Lung (tissue), 12 donors: ENCODE results near the gene LRRC57. TPM values are rescaled to one million over a fixed set of nuclear protein-coding genes. Genes with fewer than 3 reads are reported as not detected.

ENCODE experiments used
- ATAC-seq: fragments of 200-7000 bp; cut with Tn5 transposase; one replicate; pipeline ENCODE4 v1.9.1; 2020; ENCODE audit warnings: moderate number of reproducible peaks; ENCODE audit not compliant: insufficient read depth, low FRiP score
- DNase-seq, 3 donors: peaks; one replicate each; pipeline ENCODE4 v3.0.0-alpha.2; 2013 to 2017
- H3K27ac ChIP-seq, 2 donors: one replicate each; pipeline ENCODE4 v1.5.1; 2013; ENCODE audit warnings: mild to moderate bottlenecking in 2 of 2, moderate library complexity in 2 of 2, control low read depth in 1 of 2, inconsistent platforms in 1 of 2, low read depth in 1 of 2, low read length in 1 of 2
- H3K27me3 ChIP-seq, 3 donors: one replicate each; pipeline ENCODE4 v1.5.1; 2013; ENCODE audit warnings: low read length in 2 of 3; ENCODE audit not compliant: control insufficient read depth in 3 of 3, insufficient read depth in 3 of 3
- H3K36me3 ChIP-seq, 4 donors: one replicate each; pipeline ENCODE4 v1.5.1; 2013; ENCODE audit warnings: low read length in 4 of 4, mild to moderate bottlenecking in 1 of 4, moderate library complexity in 1 of 4; ENCODE audit not compliant: control insufficient read depth in 4 of 4, insufficient read depth in 4 of 4
- H3K4me1 ChIP-seq, 5 donors: one replicate each; pipeline ENCODE4 v1.5.1; 2013; ENCODE audit warnings: low read length in 5 of 5, mild to moderate bottlenecking in 2 of 5, moderate library complexity in 1 of 5; ENCODE audit not compliant: control insufficient read depth in 5 of 5, insufficient read depth in 5 of 5
- H3K4me3 ChIP-seq: one replicate; pipeline ENCODE4 v1.5.1; 2013; ENCODE audit warnings: mild to moderate bottlenecking, control low read depth, moderate library complexity
- H3K9ac ChIP-seq, 2 donors: one replicate each; pipeline ENCODE4 v1.5.1; 2013; ENCODE audit warnings: low read length in 2 of 2, control low read depth in 1 of 2; ENCODE audit not compliant: insufficient read depth in 1 of 2
- H3K9me3 ChIP-seq, 4 donors: one replicate each; pipeline ENCODE4 v1.5.1; 2013; ENCODE audit warnings: low read length in 3 of 4, mild to moderate bottlenecking in 1 of 4, moderate library complexity in 1 of 4; ENCODE audit not compliant: control insufficient read depth in 4 of 4, insufficient read depth in 3 of 4
- CTCF ChIP-seq: IDR thresholded peaks from 2 replicates; pipeline ENCODE4 v1.5.1; 2012; ENCODE audit warnings: mild to moderate bottlenecking; ENCODE audit errors: control extremely low read depth, extremely low read depth
- WGBS, 2 donors: extraction: QIAGEN DNeasy Blood & Tissue Kit; methylation state at CpG; one replicate each; pipeline ENCODE4 v1.1.7; 2013; 5-methylcytosine and 5-hydroxymethylcytosine counted together
- polyA plus RNA-seq, 2 donors: library from polyadenylated mRNA; stranded (reverse); fragments of 200-250 nt; gene quantifications; one replicate each; pipeline ENCODE4 v1.2.1, GENCODE V29; 2013
- total RNA-seq, 2 donors: library from RNA; depleted of rRNA in 1 of 2; stranded (reverse); fragments of >200 nt in 1 of 2; gene quantifications; one replicate each; pipeline ENCODE4 v1.2.1, GENCODE V29; 2014 to 2021
- donor health status: control.
- donor health status: control.
- donor health status: Bipolar disorder and iron deficiency.
- donor health status: healthy.
- donor health status: DM: yes; HTN: yes; CAD: no.

The LRRC57 gene
- total and polyA plus RNA-seq, 4 donors: 6.9 to 31.9 (median 19.1) TPM

- peaks cover under 1 to 18% (median 4%) of the 10 kb centered on the region in 5 donors for H3K4me1 ChIP-seq
- ATAC-seq: no peak
- no peaks in the 10 kb centered on the region for H3K27me3 ChIP-seq
- no peak overlapping the region for H3K4me3 ChIP-seq
- peaks cover 0 to 8% (median 4%) of the 10 kb centered on the region in 4 donors for H3K36me3 ChIP-seq
- TF ChIP-seq CTCF: no peak
- WGBS, 2 donors: 92 to 96% methylated on average over 5 of the region's 5 CpGs
- DNase-seq: no peak
- H3K27ac ChIP-seq: no peak overlapping the region
- H3K9ac ChIP-seq: no peak overlapping the region
- H3K9me3 ChIP-seq: peaks cover 0 to 1% (median 0%) of the 10 kb centered on the region in 4 donors
Measured at GRCh38 chr15:42590619-42591237, 42.1 kb upstream of the LRRC57 start.

GRCh38 chr15:42584031-42584765 is 35.6 kb upstream of the LRRC57 start:
- Histone ChIP-seq H3K4me3 (no peak overlapping the region), H3K4me1 (peaks cover 0 to 31% (median 7%) of the 10 kb centered on the region in 5 donors), H3K27me3 (no peaks in the 10 kb centered on the region), H3K27ac (peak overlapping the region; percentile 59 to 65), H3K9ac (peak overlapping the region in 1 of 2 donors; percentile 13), H3K9me3 (peaks cover 0 to 1% (median 0%) of the 10 kb centered on the region in 4 donors), H3K36me3 (peaks cover 0 to 6% (median 2%) of the 10 kb centered on the region in 4 donors)
- no peak for ATAC-seq
- WGBS, 2 donors: 38 to 39% methylated on average over 4 of the region's 4 CpGs
- TF ChIP-seq CTCF: no peak
- peak; percentile 49 to 75 (median 56) for DNase-seq

GRCh38 chr15:42582569-42583375 is 34.2 kb upstream of the LRRC57 start:
- no peak for TF ChIP-seq CTCF
- peaks cover 0 to 6% (median 2%) of the 10 kb centered on the region in 4 donors for H3K36me3 ChIP-seq
- peaks cover 0 to 1% (median 0%) of the 10 kb centered on the region in 4 donors for H3K9me3 ChIP-seq
- 85 to 88% methylated on average over 8 of the region's 8 CpGs for WGBS, 2 donors
- no peak for ATAC-seq
- peak in 2 of 3 donors; percentile 50 to 56 for DNase-seq
- H3K27me3 ChIP-seq: no peaks in the 10 kb centered on the region
- H3K27ac ChIP-seq: peak overlapping the region in 1 of 2 donors; percentile 59
- peaks cover 0 to 35% (median 7%) of the 10 kb centered on the region in 5 donors for H3K4me1 ChIP-seq
- H3K9ac ChIP-seq: no peak overlapping the region
- H3K4me3 ChIP-seq: no peak overlapping the region
